ENCODE results near the gene METTL16.

The METTL16 gene

DNA sequence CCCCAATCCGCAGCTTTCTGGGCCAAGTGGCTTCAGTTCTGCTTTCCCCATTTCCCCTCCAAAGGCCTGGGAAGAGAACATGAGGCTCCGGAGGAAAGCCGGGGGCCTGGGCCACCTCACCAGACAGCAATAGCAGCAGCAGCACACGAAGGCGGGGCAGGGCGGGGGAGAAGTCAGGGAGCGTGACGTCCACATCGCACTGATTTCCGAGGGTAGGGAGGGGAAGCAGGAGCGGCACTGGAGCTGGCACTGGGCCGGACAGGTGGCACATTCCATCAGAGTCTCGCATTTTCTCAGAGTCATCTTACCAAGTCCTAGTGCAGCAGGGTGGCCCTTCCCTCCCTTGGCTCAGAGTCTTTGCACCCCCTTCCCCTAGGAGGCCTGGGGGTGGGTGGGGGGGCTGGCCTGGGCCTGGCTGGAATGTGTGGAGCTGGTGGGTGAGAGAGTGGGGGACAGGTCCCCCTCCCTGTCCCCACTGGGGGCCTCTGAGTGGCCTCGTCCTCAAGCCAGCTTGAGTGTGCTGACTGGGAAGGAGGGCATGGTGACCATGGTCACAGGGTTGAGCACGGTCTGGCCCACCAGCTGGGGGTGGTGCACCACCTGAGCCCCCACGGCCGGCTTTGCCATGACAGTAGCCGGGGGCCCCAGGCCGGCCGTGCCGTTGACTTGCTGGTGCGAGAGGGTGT, 125.1 kb downstream of the METTL16 start:
- H3K36me3 ChIP-seq (ENCODE audit: control insufficient read depth, insufficient read depth, low read length), result peaks cover 12% of the 10 kb centered on the region

DNA sequence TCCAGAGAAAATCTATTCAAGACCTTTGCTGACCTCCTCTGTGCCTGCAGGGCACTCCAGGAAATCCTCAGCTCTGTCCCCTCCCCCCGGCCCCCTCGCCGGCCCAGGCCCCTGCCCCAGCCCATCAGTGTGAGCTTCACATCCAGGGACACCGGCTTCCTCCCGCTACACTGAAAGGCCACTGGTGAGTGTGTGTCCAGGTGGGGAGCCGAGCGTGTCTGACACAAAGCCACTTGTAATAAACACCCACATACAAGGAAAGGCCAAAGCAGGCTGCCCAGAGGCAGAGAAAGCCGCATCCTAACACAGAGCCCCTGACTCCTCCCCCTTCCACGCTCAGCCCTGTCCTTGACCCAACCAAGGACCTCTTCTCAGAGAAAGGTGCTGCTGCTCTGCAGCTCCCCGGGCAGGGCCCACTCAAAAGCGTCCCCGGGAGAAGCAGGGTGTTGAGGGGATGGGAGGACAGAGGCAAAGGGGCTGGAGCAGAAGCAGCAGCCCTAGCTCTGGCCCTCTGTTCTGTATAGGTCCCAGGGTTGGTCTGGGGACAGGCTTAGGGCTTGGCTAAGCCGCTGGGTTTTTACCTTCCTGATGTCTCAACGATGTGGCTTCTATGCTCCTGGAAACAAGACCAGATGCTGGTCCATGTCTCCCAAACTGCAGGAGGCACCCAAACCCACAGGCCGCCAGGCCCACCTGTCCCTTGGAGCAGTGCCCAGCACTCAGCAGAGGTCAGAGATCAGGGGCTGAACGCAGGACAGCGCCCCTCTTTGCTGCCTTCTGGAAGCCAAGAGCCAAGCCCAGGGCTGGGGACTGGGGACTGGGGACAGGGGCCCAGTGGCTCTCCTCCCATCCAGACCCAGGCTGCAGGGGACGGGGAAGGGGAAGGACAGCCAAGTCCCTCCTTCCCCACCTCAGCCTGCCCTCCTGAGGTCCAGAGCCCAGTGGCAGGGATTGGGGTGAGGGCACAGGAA, 126.2 kb downstream of the METTL16 start:
- Histone ChIP-seq H3K27ac (ENCODE audit: insufficient read depth, low read length, poor library complexity, severe bottlenecking) (no peak overlapping the region), H3K4me3 (ENCODE audit: insufficient read depth, low read depth, low read length, poor library complexity, severe bottlenecking) (no peak overlapping the region), H3K36me3 (ENCODE audit: control insufficient read depth, insufficient read depth, low read length) (peaks cover 12% of the 10 kb centered on the region), H3K27me3 (replicated peaks; ENCODE audit: control insufficient read depth, insufficient read depth, low read length, poor library complexity, severe bottlenecking) (no peaks in the 10 kb centered on the region), H3K9me3 (ENCODE audit: control insufficient read depth, low read length) (no peaks in the 10 kb centered on the region), H3K4me1 (ENCODE audit: control insufficient read depth, insufficient read depth, low read length, poor library complexity, severe bottlenecking) (no peaks in the 10 kb centered on the region)
- DNase-seq, result no peak

More for the DNA sequence above, 125.1 kb downstream of the METTL16 start:
- no peak for DNase-seq
- H3K27me3 ChIP-seq (replicated peaks; ENCODE audit: control insufficient read depth, insufficient read depth, low read length, poor library complexity, severe bottlenecking), result no peaks in the 10 kb centered on the region
- H3K4me3 ChIP-seq (ENCODE audit: insufficient read depth, low read depth, low read length, poor library complexity, severe bottlenecking), result no peak overlapping the region
- no peak overlapping the region for H3K27ac ChIP-seq (ENCODE audit: insufficient read depth, low read length, poor library complexity, severe bottlenecking)
- H3K9me3 ChIP-seq (ENCODE audit: control insufficient read depth, low read length), result no peaks in the 10 kb centered on the region
- peaks cover 5% of the 10 kb centered on the region for H3K4me1 ChIP-seq (ENCODE audit: control insufficient read depth, insufficient read depth, low read length, poor library complexity, severe bottlenecking)

DNA sequence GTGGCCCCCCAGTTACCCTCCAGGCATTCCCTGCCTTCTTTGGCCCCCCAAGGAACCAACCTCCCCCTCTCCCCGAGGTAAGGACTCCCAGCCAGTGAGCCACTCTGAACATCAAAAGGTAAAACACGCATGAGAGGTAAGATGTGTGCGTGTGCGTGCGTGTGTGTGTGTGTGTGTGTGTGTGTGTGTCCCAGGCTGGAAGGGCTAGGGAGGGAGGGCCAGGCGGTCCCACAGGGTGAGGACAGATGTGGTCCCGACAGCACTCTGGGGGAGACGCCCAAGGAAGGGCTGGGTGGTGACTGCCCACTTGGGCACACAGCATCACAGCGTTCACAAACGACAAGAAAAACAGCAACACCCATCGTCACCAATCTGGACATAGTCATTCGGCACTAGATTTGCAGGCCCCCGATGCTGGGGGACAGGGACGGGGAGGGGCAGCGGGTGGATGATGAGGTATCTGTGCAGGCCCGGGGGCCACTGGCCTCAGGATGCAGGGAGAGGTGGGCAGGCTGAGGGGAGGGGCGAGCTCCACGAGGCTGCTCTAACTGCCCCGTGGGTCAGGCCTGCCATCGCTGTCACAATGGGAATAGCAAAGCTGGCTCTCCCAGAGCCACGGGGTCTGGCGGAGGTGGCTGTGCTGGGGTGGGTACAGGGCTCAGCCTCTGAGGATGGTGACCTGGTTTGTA, 127.1 kb downstream of the METTL16 start:
- DNase-seq, result no peak
- Histone ChIP-seq H3K27me3 (replicated peaks; ENCODE audit: control insufficient read depth, insufficient read depth, low read length, poor library complexity, severe bottlenecking) (no peaks in the 10 kb centered on the region), H3K4me1 (ENCODE audit: control insufficient read depth, insufficient read depth, low read length, poor library complexity, severe bottlenecking) (no peaks in the 10 kb centered on the region), H3K4me3 (ENCODE audit: insufficient read depth, low read depth, low read length, poor library complexity, severe bottlenecking) (no peak overlapping the region), H3K36me3 (ENCODE audit: control insufficient read depth, insufficient read depth, low read length) (peaks cover 16% of the 10 kb centered on the region), H3K27ac (ENCODE audit: insufficient read depth, low read length, poor library complexity, severe bottlenecking) (no peak overlapping the region), H3K9me3 (ENCODE audit: control insufficient read depth, low read length) (no peaks in the 10 kb centered on the region)

DNA sequence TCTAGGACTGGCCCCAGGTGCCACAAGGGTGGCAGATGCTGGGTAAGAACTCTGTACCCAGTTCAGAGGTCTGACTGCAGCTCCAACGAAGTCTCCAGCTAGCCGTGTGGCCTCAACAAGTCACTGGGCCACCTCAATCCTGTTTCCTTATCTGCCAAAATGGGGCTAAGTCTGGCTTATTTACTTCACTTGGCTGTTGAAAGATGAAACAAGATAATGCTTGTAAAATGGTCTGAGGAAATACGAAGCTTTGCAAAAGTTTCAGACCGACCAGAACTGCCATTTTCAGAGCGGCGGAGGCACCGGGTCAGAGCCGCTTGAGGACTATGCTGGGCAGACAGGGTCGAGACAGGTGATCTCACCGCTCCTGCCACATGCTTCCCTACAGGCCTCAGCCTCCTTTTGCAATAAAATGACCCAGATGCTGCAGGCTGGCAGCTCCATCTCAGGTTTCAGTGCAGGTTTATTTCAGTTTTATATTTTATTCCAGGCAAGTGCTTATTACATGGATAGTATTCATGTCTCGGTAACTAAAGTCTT, 128.0 kb downstream of the METTL16 start:
- Histone ChIP-seq H3K9me3 (ENCODE audit: control insufficient read depth, low read length) (no peaks in the 10 kb centered on the region), H3K27ac (ENCODE audit: insufficient read depth, low read length, poor library complexity, severe bottlenecking) (no peak overlapping the region), H3K4me3 (ENCODE audit: insufficient read depth, low read depth, low read length, poor library complexity, severe bottlenecking) (no peak overlapping the region), H3K4me1 (ENCODE audit: control insufficient read depth, insufficient read depth, low read length, poor library complexity, severe bottlenecking) (no peaks in the 10 kb centered on the region), H3K36me3 (ENCODE audit: control insufficient read depth, insufficient read depth, low read length) (peaks cover 16% of the 10 kb centered on the region), H3K27me3 (replicated peaks; ENCODE audit: control insufficient read depth, insufficient read depth, low read length, poor library complexity, severe bottlenecking) (no peaks in the 10 kb centered on the region)
- DNase-seq, result no peak

DNA sequence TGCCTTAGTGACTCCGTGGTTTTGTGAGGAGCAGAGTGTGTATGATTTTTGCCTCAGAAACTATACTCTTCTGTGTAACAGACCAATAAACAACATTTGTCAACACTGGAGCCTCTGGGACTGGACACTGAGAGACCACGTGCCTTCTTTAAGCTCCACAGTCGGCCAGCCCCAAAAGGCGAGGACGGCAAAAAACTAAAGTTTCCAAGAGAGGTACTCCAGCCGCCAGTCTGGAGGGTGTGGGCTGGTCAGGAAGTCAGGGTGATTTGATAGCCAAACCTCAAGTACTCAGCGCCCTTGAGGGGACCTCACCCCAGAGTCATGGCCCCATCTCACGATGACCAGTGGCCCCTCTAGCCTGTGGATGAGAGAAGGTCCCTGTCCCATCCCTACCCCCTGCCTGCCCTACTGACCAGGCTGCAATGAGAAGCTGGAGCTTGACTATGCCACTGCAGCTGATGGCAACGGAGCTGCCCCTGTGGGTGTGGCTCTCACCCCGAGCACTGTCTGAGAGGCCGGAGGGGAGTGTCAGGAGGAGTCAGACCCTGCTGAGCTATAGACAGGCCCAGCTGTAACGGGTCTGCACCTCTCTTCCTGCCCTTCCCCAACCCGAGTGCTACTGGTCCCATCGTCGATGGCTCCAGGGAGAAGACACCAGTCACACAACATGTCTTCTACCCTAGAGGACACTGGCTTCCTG, 130.6 kb downstream of the METTL16 start:
- Histone ChIP-seq H3K4me3 (ENCODE audit: insufficient read depth, low read depth, low read length, poor library complexity, severe bottlenecking) (no peak overlapping the region), H3K36me3 (ENCODE audit: control insufficient read depth, insufficient read depth, low read length) (peaks cover 14% of the 10 kb centered on the region), H3K4me1 (ENCODE audit: control insufficient read depth, insufficient read depth, low read length, poor library complexity, severe bottlenecking) (no peaks in the 10 kb centered on the region), H3K9me3 (ENCODE audit: control insufficient read depth, low read length) (no peaks in the 10 kb centered on the region), H3K27me3 (replicated peaks; ENCODE audit: control insufficient read depth, insufficient read depth, low read length, poor library complexity, severe bottlenecking) (no peaks in the 10 kb centered on the region), H3K27ac (ENCODE audit: insufficient read depth, low read length, poor library complexity, severe bottlenecking) (no peak overlapping the region)
- no peak for DNase-seq

DNA sequence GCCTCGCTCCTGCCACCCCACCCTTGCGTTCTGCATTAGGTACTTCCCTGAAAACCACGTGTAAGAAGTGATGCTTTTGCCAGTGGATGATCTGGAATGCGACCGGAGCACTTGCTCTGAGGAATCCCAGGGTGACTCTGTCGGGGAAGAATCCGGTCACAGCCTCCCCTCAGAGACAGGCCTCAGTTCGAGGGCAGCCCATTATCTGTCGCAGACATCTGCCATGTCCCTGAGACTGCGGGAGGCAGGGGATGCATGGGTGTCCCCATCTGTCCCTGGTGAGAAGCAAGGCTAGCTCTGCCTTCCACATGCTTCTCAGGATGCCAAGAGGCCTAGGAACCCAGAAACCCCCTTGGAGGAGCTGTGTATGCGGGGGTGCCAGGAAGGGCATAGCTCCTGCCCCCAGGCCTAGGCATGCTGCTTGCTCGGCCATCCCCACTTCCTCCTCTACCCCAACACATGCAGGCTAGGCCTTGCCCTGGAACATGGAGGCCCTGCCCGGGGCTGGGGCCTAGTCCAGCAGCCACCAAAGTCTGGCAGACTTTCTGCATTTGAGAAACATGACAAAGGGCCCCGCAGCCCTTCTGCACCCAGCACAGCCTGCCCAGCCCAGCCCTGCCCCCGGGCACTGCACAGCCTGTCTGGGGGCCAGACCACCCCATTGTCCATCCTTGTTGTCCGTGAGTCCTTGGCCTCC, 131.3 kb downstream of the METTL16 start:
- Histone ChIP-seq H3K27me3 (replicated peaks; ENCODE audit: control insufficient read depth, insufficient read depth, low read length, poor library complexity, severe bottlenecking) (no peaks in the 10 kb centered on the region), H3K4me1 (ENCODE audit: control insufficient read depth, insufficient read depth, low read length, poor library complexity, severe bottlenecking) (no peaks in the 10 kb centered on the region), H3K27ac (ENCODE audit: insufficient read depth, low read length, poor library complexity, severe bottlenecking) (no peak overlapping the region), H3K4me3 (ENCODE audit: insufficient read depth, low read depth, low read length, poor library complexity, severe bottlenecking) (no peak overlapping the region), H3K36me3 (ENCODE audit: control insufficient read depth, insufficient read depth, low read length) (peaks cover 19% of the 10 kb centered on the region), H3K9me3 (ENCODE audit: control insufficient read depth, low read length) (no peaks in the 10 kb centered on the region)
- DNase-seq, result no peak

DNA sequence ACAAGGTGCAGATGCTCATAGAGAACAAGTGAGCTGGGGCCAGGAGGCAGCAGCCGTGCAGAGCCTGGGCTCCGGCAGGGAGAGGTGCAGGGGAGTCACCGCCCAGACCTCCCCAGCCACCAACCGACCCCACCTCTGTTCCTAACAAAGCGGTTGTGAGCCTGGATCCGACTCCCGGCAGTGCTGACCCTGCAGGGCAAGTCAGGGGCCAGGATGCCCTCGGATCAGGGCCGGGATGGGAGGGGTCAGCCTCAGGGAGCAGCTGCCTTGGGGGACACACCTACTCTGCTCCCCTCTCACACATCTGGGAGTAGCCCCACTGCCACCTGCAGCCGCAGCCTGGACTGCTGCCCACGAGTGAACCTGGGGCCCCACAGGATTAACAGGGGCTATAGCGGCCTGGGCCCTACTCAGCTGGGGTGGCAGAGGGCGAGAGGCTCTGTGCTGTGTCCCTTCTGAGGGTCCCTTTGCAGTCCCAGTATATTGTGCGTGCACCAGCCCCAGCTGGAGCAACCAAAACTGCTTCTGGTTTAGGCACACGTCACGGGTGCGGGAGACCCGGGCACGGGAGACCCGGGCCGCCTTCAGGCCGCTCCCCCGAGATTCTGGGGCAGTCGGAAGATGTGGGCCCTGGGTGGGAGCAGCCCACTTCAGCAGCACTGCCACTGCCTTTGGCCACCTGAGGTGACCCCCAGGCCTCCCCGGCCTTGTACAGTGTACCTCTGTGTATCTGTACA, 132.0 kb downstream of the METTL16 start:
- Histone ChIP-seq H3K27me3 (replicated peaks; ENCODE audit: control insufficient read depth, insufficient read depth, low read length, poor library complexity, severe bottlenecking) (no peaks in the 10 kb centered on the region), H3K4me3 (ENCODE audit: insufficient read depth, low read depth, low read length, poor library complexity, severe bottlenecking) (no peak overlapping the region), H3K27ac (ENCODE audit: insufficient read depth, low read length, poor library complexity, severe bottlenecking) (no peak overlapping the region), H3K4me1 (ENCODE audit: control insufficient read depth, insufficient read depth, low read length, poor library complexity, severe bottlenecking) (no peaks in the 10 kb centered on the region), H3K36me3 (ENCODE audit: control insufficient read depth, insufficient read depth, low read length) (peaks cover 19% of the 10 kb centered on the region), H3K9me3 (ENCODE audit: control insufficient read depth, low read length) (no peaks in the 10 kb centered on the region)
- no peak for DNase-seq

DNA sequence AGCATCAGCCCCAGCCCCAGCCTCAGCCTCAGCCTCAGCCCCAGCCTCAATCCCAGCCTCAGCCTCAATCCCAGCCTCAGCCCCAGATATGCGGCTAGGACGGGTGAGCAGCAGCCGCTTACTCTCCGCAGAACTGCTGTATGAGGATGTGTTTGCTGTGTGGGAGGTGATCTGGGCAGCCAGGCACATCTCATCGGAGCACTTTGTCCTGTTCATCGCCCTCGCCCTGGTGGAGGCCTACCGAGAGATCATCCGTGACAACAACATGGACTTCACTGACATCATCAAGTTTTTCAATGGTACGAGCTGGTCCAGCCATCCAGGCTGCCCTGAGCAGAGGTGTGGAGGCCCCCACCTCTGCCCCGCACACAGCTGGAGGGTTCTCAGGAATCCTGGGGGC, 132.8 kb downstream of the METTL16 start:
- Histone ChIP-seq H3K36me3 (ENCODE audit: control insufficient read depth, insufficient read depth, low read length) (peaks cover 19% of the 10 kb centered on the region), H3K27me3 (replicated peaks; ENCODE audit: control insufficient read depth, insufficient read depth, low read length, poor library complexity, severe bottlenecking) (no peaks in the 10 kb centered on the region), H3K4me1 (ENCODE audit: control insufficient read depth, insufficient read depth, low read length, poor library complexity, severe bottlenecking) (no peaks in the 10 kb centered on the region), H3K9me3 (ENCODE audit: control insufficient read depth, low read length) (no peaks in the 10 kb centered on the region), H3K4me3 (ENCODE audit: insufficient read depth, low read depth, low read length, poor library complexity, severe bottlenecking) (no peak overlapping the region), H3K27ac (ENCODE audit: insufficient read depth, low read length, poor library complexity, severe bottlenecking) (no peak overlapping the region)
- no peak for DNase-seq

Data from effector memory CD4-positive, alpha-beta T cell (primary cell).